ENCODE data around the gene P2RY8.
"Not testable (repeated sequence)": the region's sequence is repeated elsewhere in the genome, so short reads cannot be mapped to it uniquely, and the experiment has no call there.

The P2RY8 gene

DNA sequence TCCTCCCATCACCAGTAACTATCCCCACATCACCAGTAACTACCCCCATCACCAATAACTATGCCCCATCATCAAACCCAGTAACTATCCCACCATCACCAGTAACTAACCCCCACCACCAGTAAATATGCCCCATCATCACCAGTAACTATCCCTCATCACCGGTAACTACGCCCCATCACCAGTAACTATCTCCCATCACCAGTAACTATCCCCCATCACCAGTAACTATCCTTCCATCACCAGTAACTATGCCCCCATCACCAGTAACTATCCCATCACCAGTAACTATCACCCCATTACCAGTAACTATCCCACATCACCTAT, 87.2 kb downstream of the P2RY8 start:
- Histone ChIP-seq H3K27me3 (no peaks in the 10 kb centered on the region), H3K36me3 (peaks cover 42% of the 10 kb centered on the region), H3K9ac (no peak overlapping the region), H4K20me1 (no peaks in the 10 kb centered on the region; the same call in 1 of the 2 replicates), H3K9me3 (peaks cover 53% of the 10 kb centered on the region), H3K4me2 (no peak overlapping the region), H3K27ac (no peak overlapping the region), H3K4me1 (peaks cover 30% of the 10 kb centered on the region), H3K4me3 (no peak overlapping the region)
- TF ChIP-seq Cebpa-rat (IDR thresholded peaks at IDR 0.05): no peak

- 0 out of 2 replicates have a peak overlapping the region, but pooled peaks have one; percentile 13 for H3K4me3 ChIP-seq
- no peak overlapping the region for H3K4me2 ChIP-seq
- peaks cover 48% of the 10 kb centered on the region for H3K36me3 ChIP-seq
- no peaks in the 10 kb centered on the region; the same call in 1 of the 2 replicates for H4K20me1 ChIP-seq
- H3K9me3 ChIP-seq: peaks cover 59% of the 10 kb centered on the region
- no peak for TF ChIP-seq Cebpa-rat (IDR thresholded peaks at IDR 0.05)
- H3K9ac ChIP-seq: no peak overlapping the region
- H3K27me3 ChIP-seq: no peaks in the 10 kb centered on the region
- no peak overlapping the region for H3K27ac ChIP-seq
- H3K4me1 ChIP-seq: peaks cover 24% of the 10 kb centered on the region
These were observed 87.8 kb downstream of the P2RY8 start for GRCh38 chrX:1449036-1449822.

DNA sequence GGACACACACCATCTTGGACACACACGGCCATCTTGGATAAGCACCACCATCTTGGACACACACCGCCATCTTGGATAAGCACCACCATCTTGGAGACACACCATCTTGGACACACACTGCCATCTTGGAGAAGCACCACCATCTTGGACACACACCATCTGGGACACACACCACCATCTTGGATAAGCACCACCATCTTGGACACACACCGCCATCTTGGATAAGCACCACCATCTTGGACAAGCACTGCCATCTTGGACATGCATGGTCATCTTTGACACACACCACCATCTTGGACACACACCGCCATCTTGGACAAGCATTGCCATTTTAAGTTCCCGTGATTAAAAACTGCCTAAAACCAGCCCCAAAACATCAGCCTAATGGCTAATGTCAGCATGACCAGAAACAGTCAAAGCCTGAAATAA, 88.4 kb downstream of the P2RY8 start:
- not testable (repeated sequence) for H3K4me2 ChIP-seq, H4K20me1 ChIP-seq, H3K27ac ChIP-seq, H3K9ac ChIP-seq, H3K27me3 ChIP-seq, H3K4me3 ChIP-seq
- peaks cover 54% of the 10 kb centered on the region for H3K36me3 ChIP-seq
- H3K9me3 ChIP-seq: peaks cover 65% of the 10 kb centered on the region
- H3K4me1 ChIP-seq: peaks cover 23% of the 10 kb centered on the region

GRCh38 chrX:1447969-1448572, 88.9 kb downstream of the P2RY8 start:
- Histone ChIP-seq H3K4me1 (peaks cover 23% of the 10 kb centered on the region), H3K9me3 (peaks cover 70% of the 10 kb centered on the region), H3K4me2 (0 out of 2 replicates have a peak overlapping the region, but pooled peaks have one; percentile 30), H3K36me3 (peaks cover 59% of the 10 kb centered on the region)
- not testable (repeated sequence) for H3K27ac ChIP-seq, H4K20me1 ChIP-seq, H3K9ac ChIP-seq, H3K4me3 ChIP-seq, H3K27me3 ChIP-seq

- not testable (repeated sequence) for H3K9ac ChIP-seq, H3K4me3 ChIP-seq, H4K20me1 ChIP-seq, H3K27ac ChIP-seq, H3K27me3 ChIP-seq
- Histone ChIP-seq H3K4me1 (peaks cover 23% of the 10 kb centered on the region), H3K36me3 (peaks cover 67% of the 10 kb centered on the region), H3K4me2 (peak overlapping the region; percentile 30), H3K9me3 (peaks cover 77% of the 10 kb centered on the region)
These were observed 89.7 kb downstream of the P2RY8 start for GRCh38 chrX:1446984-1447968.

DNA sequence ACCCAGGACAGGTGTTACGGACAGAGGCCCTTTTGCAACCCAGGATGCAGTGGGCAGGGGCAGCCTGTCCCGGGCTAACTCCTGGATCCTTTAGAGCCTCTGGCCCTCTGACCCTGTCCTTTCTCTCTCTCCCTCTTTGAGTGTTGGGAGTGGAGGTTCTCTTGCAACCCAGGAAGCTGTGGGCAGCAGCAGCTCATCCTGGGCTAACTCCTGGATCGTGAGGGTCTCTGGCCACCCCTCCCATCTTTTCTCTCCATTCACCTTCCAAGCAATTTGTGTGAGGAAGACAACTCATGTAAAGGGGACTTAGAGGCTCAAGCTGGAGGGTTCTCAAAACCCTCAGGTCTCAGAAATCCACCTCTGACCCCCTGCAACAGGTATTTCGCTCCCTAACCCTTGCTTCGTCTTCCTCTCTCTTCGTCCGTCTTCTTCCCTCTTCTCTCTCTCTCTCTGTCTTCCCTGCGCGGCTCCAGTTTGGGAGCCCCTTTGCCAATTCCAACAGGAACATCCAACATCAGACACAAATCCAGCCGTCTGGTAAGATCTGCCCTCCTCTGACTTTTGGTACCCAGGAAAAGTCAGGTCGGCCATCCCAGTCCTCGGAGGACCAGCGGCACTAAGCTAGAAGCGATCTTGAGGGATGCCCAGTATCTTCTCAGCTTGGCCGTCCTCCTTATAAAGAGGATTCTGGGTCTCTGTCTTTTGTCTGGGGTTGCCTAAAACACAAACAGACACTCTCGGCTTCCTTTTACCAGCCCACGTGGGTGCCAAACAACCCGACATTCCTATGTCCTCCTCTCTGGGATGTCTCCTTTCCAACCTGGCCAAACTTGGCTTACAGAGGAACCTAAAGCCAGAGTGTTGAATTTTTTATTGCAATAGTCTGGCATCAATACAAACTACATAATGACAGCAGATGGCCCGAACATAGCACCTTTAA, 92.2 kb downstream of the P2RY8 start:
- no peak overlapping the region for H3K27ac ChIP-seq
- H3K36me3 ChIP-seq: peaks cover 85% of the 10 kb centered on the region
- H3K9ac ChIP-seq: no peak overlapping the region
- H3K9me3 ChIP-seq: peaks cover 86% of the 10 kb centered on the region
- no peak overlapping the region for H3K4me2 ChIP-seq
- peaks cover 13% of the 10 kb centered on the region; the same call in 1 of the 2 replicates for H3K4me1 ChIP-seq
- H3K27me3 ChIP-seq: no peaks in the 10 kb centered on the region
- H4K20me1 ChIP-seq: peaks cover 9% of the 10 kb centered on the region; the same call in 1 of the 2 replicates
- H3K4me3 ChIP-seq: 0 out of 2 replicates have a peak overlapping the region, but pooled peaks have one; percentile 4
- no peak for TF ChIP-seq Cebpa-rat (IDR thresholded peaks at IDR 0.05)

- H4K20me1 ChIP-seq: peaks cover 9% of the 10 kb centered on the region; the same call in 1 of the 2 replicates
- no peaks in the 10 kb centered on the region for H3K27me3 ChIP-seq
- no peak overlapping the region for H3K27ac ChIP-seq
- H3K4me1 ChIP-seq: peaks cover 13% of the 10 kb centered on the region; the same call in 1 of the 2 replicates
- H3K9me3 ChIP-seq: peaks cover 86% of the 10 kb centered on the region
- TF ChIP-seq Cebpa-rat (IDR thresholded peaks at IDR 0.05): no peak
- H3K9ac ChIP-seq: no peak overlapping the region
- peaks cover 88% of the 10 kb centered on the region for H3K36me3 ChIP-seq
- no peak overlapping the region for H3K4me3 ChIP-seq
- H3K4me2 ChIP-seq: no peak overlapping the region
These were observed 93.4 kb downstream of the P2RY8 start for GRCh38 chrX:1443496-1444075.

- Histone ChIP-seq H3K9ac (no peak overlapping the region), H3K27me3 (no peaks in the 10 kb centered on the region), H3K4me3 (no peak overlapping the region), H3K4me2 (no peak overlapping the region), H3K4me1 (peaks cover 12% of the 10 kb centered on the region; the same call in 1 of the 2 replicates), H3K9me3 (peaks cover 86% of the 10 kb centered on the region), H3K27ac (no peak overlapping the region), H4K20me1 (peaks cover 9% of the 10 kb centered on the region; the same call in 1 of the 2 replicates), H3K36me3 (peaks cover 88% of the 10 kb centered on the region)
- no peak for TF ChIP-seq Cebpa-rat (IDR thresholded peaks at IDR 0.05)
These were observed 94.1 kb downstream of the P2RY8 start for GRCh38 chrX:1442724-1443367.
